Dermis microvascular lymphatic vessel endothelial cell (primary cell): ENCODE results near the gene IL16. TPM values are rescaled to one million over a fixed set of nuclear protein-coding genes. Genes with fewer than 3 reads are reported as not detected.

ENCODE experiments used
- DNase-seq, 2 donors: peaks; one replicate each; pipeline versions ENCODE4 v3.0.0 to v3.0.0-alpha.2; 2010; ENCODE audit warnings: low read depth in 2 of 2
- total RNA-seq: library from RNA; depleted of rRNA; stranded (reverse); fragments of >200 nt; gene quantifications from 2 replicates; pipeline ENCODE4 v1.2.1, GENCODE V29; 2014

IL16 gene
- total RNA-seq, 1 donor from 2014 or later: 2.4 TPM

DNA sequence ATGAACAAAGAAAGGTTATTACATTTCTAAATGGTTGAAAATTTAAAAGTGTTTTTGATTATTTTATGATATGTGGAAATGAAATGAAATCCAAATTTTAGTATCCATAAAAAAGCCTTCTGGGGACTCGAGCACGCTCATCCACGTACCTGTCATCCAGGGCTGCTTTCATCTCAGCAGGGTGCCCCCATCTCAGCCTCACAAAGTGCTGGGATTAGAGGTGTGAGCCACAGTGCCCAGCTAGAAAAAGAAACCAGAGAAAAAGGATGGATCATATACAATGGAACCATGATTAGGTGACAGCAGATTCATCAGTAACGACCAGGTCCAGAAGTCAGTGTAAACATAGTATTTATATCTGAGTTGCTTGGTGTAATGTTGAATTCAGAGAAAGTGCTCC lies 77.6 kb downstream of the IL16 start:
- DNase-seq: no peak

GRCh38 chr15:81274931-81275707 lies 78.4 kb downstream of the IL16 start:
- peak; percentile 76 to 85 for DNase-seq

DNA sequence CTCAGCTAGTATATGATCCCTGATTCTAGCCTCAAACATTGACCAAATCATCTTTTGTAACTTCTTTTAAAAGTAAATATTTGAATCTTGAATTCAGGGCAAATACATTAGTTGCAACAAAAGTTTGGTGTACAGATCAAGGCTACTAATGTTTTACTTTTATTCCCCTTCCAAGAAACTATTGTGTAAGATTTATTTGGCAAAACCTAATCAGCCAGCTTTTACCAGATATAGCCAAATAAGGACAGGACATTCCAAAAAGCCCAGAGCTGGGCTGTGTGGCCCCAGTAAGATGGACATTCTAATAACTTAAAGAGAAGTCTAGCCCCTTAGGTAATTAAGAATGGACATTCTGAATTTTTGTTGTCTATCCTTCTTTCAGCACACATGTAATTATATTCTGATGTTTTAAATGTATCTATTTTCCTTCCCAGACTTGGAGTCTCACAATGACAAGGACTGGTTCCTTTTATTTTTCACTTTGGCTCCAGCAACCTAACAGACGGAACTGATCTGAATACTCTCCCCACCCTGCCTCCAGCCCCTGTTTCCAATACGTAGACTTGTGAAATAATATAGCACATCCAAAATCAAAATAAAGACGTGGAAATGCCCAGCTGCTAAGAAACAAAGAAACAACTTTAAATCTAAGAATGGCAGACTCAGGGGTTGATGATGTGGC lies 79.2 kb downstream of the IL16 start:
- DNase-seq: no peak

DNA sequence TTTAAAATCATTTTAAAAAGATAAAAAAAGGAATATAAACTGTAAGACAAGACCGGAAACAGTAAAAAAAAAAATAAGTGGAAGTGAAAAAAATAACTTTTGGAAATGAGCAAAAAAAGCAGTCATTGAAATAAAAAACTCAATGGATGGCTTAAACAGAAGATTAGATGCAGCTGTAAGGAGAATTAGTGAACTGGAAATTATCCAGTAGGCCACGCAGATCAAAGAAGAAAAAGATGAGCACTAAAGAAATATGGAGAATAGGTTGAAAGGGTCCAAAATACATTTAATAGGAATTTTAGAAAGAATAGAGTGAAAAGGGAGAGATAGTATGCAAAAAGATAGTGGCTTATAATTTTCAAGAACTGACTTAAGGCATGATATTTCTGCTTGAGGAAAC lies 80.3 kb downstream of the IL16 start:
- DNase-seq: no peak

- DNase-seq: no peak
Observed at GRCh38 chr15:81277851-81278250, 81.2 kb downstream of the IL16 start.

DNA sequence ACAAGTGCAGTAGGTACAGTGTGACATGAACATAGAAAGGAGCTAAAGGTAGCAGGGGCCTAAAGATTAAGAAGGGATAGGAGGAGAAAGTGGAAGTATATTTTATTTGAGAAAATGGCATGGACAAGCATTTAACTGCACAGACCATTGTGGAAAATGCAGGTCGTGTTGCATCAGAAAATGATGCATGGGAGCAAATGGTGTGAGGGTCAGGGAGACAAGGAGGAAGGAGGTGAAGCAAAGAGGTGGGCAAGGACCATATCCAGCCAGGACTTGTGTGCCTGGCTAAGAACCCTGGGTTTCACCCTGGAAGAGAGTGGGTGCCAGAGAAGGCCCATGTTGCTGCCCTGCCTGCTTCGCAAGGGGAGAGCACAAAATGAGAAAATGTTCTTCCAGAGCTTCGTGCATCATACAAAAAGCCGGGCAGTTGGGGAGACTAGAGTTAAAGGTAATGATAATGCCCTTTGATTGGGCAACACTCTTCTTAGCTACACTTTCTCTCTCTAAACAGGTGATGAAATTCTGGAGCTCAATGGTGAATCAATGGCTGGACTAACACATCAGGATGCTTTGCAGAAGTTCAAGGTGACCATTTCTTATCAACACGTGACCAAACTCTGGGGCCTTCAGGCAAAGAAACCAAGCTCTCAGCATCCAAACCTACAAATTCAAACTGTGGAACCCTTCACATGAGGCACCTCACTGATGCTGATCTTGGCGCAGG lies 81.8 kb downstream of the IL16 start:
- DNase-seq: no peak

- peak in 1 of 2 donors; percentile 47 for DNase-seq
Observed at GRCh38 chr15:81279621-81280485, 83.2 kb downstream of the IL16 start.

DNA sequence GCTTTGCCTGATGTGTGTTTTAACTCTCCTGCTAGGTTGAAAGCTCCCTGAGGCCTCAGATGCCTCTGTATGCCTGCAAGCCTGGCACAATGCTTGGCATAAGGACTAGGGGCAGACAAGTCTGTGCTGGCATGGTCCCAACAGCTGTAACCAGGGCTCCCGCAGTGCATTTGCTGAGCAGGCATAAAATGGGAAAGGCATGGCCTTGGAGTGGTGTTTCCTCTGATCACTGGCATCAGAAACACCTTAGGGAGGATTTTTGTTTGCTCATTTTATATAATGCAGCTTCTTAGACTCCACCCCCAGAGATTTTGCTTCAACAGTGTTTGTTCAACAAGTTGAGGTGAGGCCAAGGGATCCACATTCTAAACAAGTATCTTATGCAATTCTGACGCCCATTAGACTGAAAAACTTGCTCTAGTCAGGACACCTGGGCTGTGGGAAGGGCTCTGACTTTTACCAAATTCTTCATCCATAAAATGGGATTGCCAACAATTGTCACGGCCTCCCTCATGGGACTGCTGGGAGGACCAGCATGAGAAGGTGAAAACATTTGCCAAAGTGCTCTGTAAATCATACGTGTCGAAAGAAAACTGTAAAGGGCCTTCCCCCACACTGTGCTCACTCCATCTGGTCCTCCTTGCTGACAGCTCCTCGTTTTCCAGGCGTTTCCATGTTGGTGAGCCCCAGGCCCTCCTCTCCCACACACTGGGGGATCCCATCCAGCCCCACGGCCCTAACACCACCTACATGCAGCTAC lies 84.2 kb downstream of the IL16 start:
- no peak for DNase-seq

DNA sequence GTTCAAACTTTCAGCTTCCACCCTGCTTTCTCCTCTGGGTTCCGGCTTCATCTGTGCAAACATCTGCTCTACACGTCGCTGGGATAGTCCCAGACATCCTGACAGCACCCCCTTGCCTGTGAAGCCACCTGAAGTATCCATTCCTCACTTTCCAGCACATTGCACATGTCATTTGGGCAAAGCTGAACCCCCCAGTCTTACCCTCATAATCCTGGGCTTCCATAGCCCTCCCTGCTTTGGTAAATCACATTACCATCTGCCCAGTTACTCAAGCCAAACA lies 84.7 kb downstream of the IL16 start:
- no peak for DNase-seq

DNA sequence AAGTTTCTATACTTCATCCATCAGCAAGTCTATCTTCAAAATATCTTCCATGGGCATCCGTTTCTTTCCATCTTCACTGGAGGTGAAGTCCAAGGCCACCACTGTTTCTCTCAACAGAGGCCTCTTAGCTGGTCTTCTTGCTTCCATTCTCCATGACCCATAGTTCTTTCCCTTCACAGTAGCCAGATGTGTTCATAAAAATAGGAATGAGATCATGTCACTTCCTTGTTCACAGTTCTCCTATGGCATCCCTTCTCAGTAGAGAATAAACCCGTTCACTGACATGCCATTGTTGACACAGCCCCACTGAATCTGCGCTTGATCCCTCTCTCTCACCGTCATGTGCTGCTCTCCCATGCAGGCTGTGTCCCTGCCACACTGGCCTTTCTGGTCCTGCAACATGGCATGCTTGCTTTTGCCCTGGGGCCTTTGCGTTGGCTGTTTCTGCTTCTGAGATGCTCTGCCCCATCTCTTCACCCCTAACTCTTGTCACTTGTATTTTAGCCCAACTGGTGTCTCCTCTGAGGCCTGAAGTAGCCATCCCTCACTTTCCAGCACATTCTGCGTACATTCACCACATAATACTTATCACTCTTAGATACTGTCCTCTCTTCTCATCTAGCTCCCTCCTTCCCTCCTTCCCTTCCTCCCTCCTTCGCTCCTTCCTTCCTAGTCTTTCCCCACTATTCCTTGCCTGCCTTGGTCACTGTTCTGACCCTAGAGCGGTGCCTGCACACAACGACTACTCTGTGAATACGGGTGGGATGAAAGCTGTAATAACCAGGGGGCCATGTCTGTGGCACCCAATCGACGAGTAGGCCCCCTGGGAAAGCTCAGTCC lies 85.3 kb downstream of the IL16 start:
- no peak for DNase-seq

DNA sequence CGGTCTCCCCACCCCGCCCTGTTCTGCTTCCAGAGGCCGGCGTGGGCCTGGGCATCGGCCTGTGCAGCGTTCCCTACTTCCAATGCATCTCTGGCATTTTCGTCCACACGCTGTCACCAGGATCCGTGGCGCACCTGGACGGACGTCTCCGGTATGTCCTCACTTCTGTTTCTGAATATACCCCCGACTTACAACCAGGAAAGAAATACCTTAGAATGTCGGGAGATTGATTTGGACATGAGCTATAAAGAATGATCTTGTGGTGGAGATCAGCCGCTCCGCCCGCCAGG lies 85.9 kb downstream of the IL16 start:
- no peak for DNase-seq

GRCh38 chr15:81282911-81283310 lies 86.2 kb downstream of the IL16 start:
- DNase-seq: no peak

DNA sequence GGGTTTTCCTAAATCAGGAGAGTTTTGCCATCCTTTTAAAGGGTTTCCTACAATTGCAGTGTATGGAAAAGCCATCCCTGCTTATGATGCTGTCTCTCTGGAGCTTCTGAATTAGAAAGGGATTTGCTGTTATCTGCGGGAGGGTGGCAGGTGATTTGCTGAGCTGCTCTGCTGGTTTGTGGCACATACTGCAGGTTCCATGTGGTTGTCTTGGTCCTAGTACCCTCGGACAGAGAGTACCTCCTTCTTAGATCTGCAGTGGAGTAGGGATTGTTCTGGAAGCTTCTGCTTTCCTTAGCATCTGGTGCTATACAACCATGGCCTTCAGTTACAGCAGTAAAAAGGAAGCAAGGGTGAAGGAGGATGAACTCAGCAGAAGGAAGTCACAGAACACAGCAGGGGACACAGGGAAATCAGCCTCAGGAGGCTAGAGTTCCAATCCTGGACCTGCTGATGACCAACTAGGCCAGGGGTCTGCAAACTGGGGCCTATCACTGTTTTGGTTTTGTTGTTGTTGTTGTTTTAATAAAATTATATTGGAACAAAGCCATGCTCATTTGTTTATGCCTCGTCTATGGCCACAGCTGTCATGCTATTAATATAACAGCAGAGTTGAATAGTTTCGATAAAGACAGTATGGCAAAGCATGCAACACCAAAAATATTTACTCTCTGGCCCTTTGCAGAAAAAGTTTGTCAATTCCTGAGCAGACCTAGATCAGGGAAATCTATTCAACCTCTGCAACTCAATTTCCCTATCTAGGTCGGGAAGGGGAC lies 87.8 kb downstream of the IL16 start:
- DNase-seq: no peak

DNA sequence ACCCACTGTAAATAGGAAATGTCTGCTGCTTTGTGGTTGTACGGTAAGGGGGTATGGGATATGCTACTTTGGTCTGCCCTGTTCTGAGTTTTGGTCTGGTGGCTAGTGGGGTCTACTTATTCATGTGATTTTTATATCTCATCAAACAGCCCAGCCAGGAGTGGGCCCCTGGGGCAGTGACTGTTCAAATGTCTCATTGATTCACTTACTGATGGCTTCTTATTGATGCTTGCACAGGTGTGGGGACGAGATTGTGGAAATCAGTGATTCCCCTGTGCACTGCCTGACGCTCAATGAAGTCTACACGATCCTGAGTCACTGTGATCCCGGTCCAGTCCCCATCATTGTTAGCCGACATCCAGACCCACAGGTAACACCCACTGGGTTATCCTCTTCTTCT lies 88.8 kb downstream of the IL16 start:
- no peak for DNase-seq

GRCh38 chr15:81286621-81287121 lies 90.0 kb downstream of the IL16 start:
- no peak for DNase-seq

GRCh38 chr15:81288040-81288439 lies 91.4 kb downstream of the IL16 start:
- DNase-seq: no peak

DNA sequence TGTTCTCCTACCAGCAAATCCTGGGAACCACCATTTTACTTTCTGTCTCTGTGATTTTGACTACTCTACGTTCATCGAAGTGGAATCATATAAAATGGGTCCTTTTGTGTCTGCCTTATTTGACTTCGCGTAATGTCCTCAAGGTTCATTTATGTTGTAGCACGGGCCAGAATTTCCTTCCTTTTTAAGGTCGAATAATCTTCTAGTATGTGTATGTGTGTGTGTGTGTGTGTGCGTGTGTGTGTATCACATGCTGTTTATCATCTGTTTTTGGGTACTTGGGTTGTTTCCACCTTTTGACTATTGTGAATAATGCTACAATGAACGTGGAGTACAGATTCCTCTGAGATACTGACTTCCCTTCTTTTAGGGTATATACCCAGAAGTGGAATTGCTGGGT lies 91.9 kb downstream of the IL16 start:
- DNase-seq: no peak

GRCh38 chr15:81289910-81290309 lies 93.2 kb downstream of the IL16 start:
- DNase-seq: no peak

DNA sequence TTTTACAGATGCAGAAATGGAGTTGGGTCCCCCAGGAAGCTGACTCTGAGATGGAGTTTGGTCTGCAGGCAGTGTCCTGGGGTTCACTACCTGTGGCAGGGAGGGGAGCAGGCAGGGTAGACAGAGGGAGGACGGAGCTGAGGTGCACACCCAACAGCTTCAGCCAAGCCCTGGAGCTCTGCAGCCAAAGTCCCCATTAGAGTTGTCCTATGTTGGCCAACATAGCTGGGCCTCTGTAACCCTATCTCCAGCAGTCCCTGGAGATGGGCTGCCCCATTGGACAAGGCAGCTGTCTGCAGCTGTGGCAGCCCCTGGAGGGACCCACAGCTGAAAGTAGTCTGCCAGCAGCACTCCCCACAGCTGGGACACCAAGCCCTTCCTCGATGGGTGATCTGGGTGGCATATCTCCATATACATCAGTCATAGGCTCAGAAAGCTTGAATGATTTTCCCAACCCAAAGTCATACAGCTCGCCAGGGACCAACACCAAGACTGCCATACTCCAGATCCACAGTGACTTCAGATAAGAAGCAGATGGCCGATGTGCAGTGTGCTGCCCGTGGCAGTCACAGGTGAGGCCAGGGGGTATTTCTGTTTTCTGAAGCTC lies 95.3 kb downstream of the IL16 start:
- no peak for DNase-seq
